B cell (primary cell): ENCODE data around the gene TRPT1. TPM values are rescaled to one million over a fixed set of nuclear protein-coding genes. Genes with fewer than 3 reads are reported as not detected.

Source experiments
- ATAC-seq: fragments of 200-7000 bp; cut with Tn5 transposase; one replicate; pipeline ENCODE4 v1.10.0; 2021; ENCODE audit warnings: low read depth, mild to moderate bottlenecking, moderate number of reproducible peaks, moderate library complexity
- CTCF ChIA-PET: fragments of 350-600 bp; sonication (Branson Sonifier 250); formaldehyde crosslinking; loops from one replicate; lab custom pipeline; 2021; ENCODE audit warnings: antibody characterized with exemption, inconsistent platforms; lab: Charles Lee
- POLR2A ChIA-PET: fragments of 350-600 bp; sonication (Branson Sonifier 250); formaldehyde crosslinking; loops from one replicate; lab custom pipeline; 2021; ENCODE audit warnings: antibody characterized with exemption; lab: Charles Lee
- DNase-seq: peaks from one replicate; pipeline ENCODE4 v3.0.0; 2013
- H2AFZ ChIP-seq: 2 replicates; pipeline ENCODE4 v1.6.1; 2012; ENCODE audit warnings: mild to moderate bottlenecking, low read depth, low read length; ENCODE audit not compliant: insufficient read depth, poor library complexity, severe bottlenecking
- H3K27ac ChIP-seq, 2 donors: 1 replicate in 1 of 2; 2 replicates in 1 of 2; pipeline ENCODE4 v1.5.1; 2012 to 2013; ENCODE audit warnings: low read length in 2 of 2, mild to moderate bottlenecking in 2 of 2, moderate library complexity in 1 of 2
- H3K27me3 ChIP-seq, 4 experiments: fragments of 200-600 bp in 1 of 4; sonication (generic) in 1 of 4; replicated peaks in 1 of 4; 1 replicate in 2 of 4; 2 replicates in 2 of 4; pipeline versions ENCODE4 v1.6.1 to v1.7.0; 2013 to 2016; ENCODE audit warnings: low read length in 3 of 4, mild to moderate bottlenecking in 2 of 4, mixed read lengths in 1 of 4, moderate library complexity in 1 of 4; ENCODE audit not compliant: insufficient read depth in 4 of 4, control insufficient read depth in 3 of 4; ENCODE audit errors: control extremely low read depth in 1 of 4
- H3K36me3 ChIP-seq, 2 experiments: replicated peaks in 1 of 2; 1 replicate in 1 of 2; 2 replicates in 1 of 2; pipeline versions ENCODE4 v1.6.1 to v1.7.1; 2013; ENCODE audit warnings: low read length in 1 of 2; ENCODE audit not compliant: insufficient read depth in 2 of 2, control insufficient read depth in 1 of 2; ENCODE audit errors: control extremely low read depth in 1 of 2, extremely low read depth in 1 of 2
- H3K4me1 ChIP-seq, 2 donors: fragments of 200-600 bp in 1 of 2; sonication (generic) in 1 of 2; 1 replicate in 1 of 2; 2 replicates in 1 of 2; pipeline versions ENCODE4 v1.5.1 to v1.6.1; 2013 to 2017; ENCODE audit warnings: low read length in 2 of 2; ENCODE audit not compliant: control insufficient read depth in 2 of 2, insufficient read depth in 2 of 2
- H3K4me2 ChIP-seq: replicated peaks from 2 replicates; pipeline ENCODE3; 2012; ENCODE audit warnings: mild to moderate bottlenecking, low read depth, low read length; ENCODE audit not compliant: poor library complexity, severe bottlenecking
- H3K4me3 ChIP-seq, 5 experiments: fragments of 200-600 bp in 1 of 5; sonication (generic) in 1 of 5; 1 replicate in 3 of 5; 2 replicates in 2 of 5; pipeline versions ENCODE4 v1.5.1 to v1.7.0; 2011 to 2016; ENCODE audit warnings: low read length in 4 of 5, mild to moderate bottlenecking in 4 of 5, low read depth in 2 of 5, control low read depth in 1 of 5, moderate library complexity in 1 of 5; ENCODE audit not compliant: insufficient read depth in 1 of 5; ENCODE audit errors: control extremely low read depth in 1 of 5, extremely low read depth in 1 of 5
- H3K79me2 ChIP-seq: fragments of 200-600 bp; sonication (generic); one replicate; pipeline ENCODE4 v1.6.0; 2016; ENCODE audit warnings: low read length; ENCODE audit not compliant: control insufficient read depth, insufficient read depth
- H3K9ac ChIP-seq: fragments of 200-600 bp; sonication (generic); 2 replicates; pipeline ENCODE4 v1.6.1; 2017; ENCODE audit warnings: mild to moderate bottlenecking, low read length, moderate library complexity
- H3K9me3 ChIP-seq, 3 donors: one replicate each; pipeline versions ENCODE4 v1.6.1 to v1.7.1; 2013; ENCODE audit warnings: low read length in 2 of 3; ENCODE audit not compliant: control insufficient read depth in 2 of 3, insufficient read depth in 1 of 3; ENCODE audit errors: control extremely low read depth in 1 of 3
- H4K20me1 ChIP-seq: 2 replicates; pipeline ENCODE4 v1.6.0; 2012; ENCODE audit warnings: mild to moderate bottlenecking, low read length; ENCODE audit not compliant: insufficient read depth, control insufficient read depth, poor library complexity, severe bottlenecking
- H3K27ac Mint-ChIP-seq: one replicate; pipeline ENCODE4 v1.8.0; 2021; ENCODE audit warnings: mixed read lengths
- H3K27me3 Mint-ChIP-seq: one replicate; pipeline ENCODE4 v1.8.0; 2021; ENCODE audit warnings: mixed read lengths
- H3K4me1 Mint-ChIP-seq: one replicate; pipeline ENCODE4 v1.8.0; 2021; ENCODE audit warnings: mixed read lengths
- H3K4me3 Mint-ChIP-seq: one replicate; pipeline ENCODE4 v1.8.0; 2021; ENCODE audit warnings: mixed read lengths
- H3K9me3 Mint-ChIP-seq: one replicate; pipeline ENCODE4 v1.8.0; 2022; ENCODE audit warnings: mixed read lengths; ENCODE audit not compliant: insufficient read depth
- EZH2 ChIP-seq: IDR thresholded peaks from 2 replicates; pipeline ENCODE4 v1.6.1; 2012; ENCODE audit warnings: borderline replicate concordance, low read depth, mild to moderate bottlenecking, moderate library complexity, low read length; ENCODE audit not compliant: insufficient read depth, poor library complexity, severe bottlenecking
- WGBS: methylation state at CpG from one replicate; pipeline ENCODE4 v1.1.5; 2013; ENCODE audit warnings: missing lambda C conversion rate; ENCODE audit not compliant: insufficient coverage; 5-methylcytosine and 5-hydroxymethylcytosine counted together
- intact Hi-C: fragments of 100-400 bp; cut with micrococcal nuclease; formaldehyde crosslinking; loops from one replicate; pipeline ENCODE4 v1.10.0; 2022
- polyA plus RNA-seq: library from polyadenylated mRNA; depleted of rRNA; stranded (reverse); fragments of >200 nt; gene quantifications from 2 replicates; pipeline ENCODE4 v1.2.3, GENCODE V29; 2012
- total RNA-seq, 2 donors: library from RNA; stranded (reverse); fragments of 120-200 nt in 1 of 2; gene quantifications; 1 replicate in 1 of 2; 2 replicates in 1 of 2; pipeline versions ENCODE4 v1.2.3 to v1.2.4, GENCODE V29; 2013 to 2022
- TF ChIP-seq, protein P1 (sequence below): fragments of 200-600 bp; IDR thresholded peaks from one replicate; pipeline ENCODE4 v1.8.0; 2022; ENCODE audit warnings: antibody characterized with exemption, mild to moderate bottlenecking

TRPT1 gene
- total and polyA plus RNA-seq, 2 donors (not counting 1 experiment from before 2014, with no cell fraction given), result 59.6 to 145 TPM

- no peaks in the 10 kb centered on the region for H4K20me1 ChIP-seq
- Mint-ChIP-seq H3K4me3 (no peak overlapping the region), H3K27me3 (no peaks in the 10 kb centered on the region), H3K27ac (no peak overlapping the region), H3K4me1 (peaks cover 29% of the 10 kb centered on the region), H3K9me3 (no peaks in the 10 kb centered on the region)
- intact Hi-C loops, result no loop called here
- ATAC-seq (no peak), DNase-seq (no peak)
- POLR2A ChIA-PET, result no interaction called here
- H3K36me3 ChIP-seq, result peaks cover 0 to 2% of the 10 kb centered on the region in 2 experiments
- H2AFZ ChIP-seq, result no peak overlapping the region
- no peaks in the 10 kb centered on the region for H3K27me3 ChIP-seq
- H3K4me1 ChIP-seq, result peaks cover 12 to 20% of the 10 kb centered on the region in 2 donors
- H3K79me2 ChIP-seq, result peaks cover 38% of the 10 kb centered on the region
- CTCF ChIA-PET, result no interaction called here
- no peak overlapping the region for H3K4me2 ChIP-seq
- no peaks in the 10 kb centered on the region for H3K9me3 ChIP-seq
- H3K9ac ChIP-seq, result no peak overlapping the region
- WGBS, result 97% methylated on average over 12 of the region's 12 CpGs
- TF ChIP-seq, protein P1, sequence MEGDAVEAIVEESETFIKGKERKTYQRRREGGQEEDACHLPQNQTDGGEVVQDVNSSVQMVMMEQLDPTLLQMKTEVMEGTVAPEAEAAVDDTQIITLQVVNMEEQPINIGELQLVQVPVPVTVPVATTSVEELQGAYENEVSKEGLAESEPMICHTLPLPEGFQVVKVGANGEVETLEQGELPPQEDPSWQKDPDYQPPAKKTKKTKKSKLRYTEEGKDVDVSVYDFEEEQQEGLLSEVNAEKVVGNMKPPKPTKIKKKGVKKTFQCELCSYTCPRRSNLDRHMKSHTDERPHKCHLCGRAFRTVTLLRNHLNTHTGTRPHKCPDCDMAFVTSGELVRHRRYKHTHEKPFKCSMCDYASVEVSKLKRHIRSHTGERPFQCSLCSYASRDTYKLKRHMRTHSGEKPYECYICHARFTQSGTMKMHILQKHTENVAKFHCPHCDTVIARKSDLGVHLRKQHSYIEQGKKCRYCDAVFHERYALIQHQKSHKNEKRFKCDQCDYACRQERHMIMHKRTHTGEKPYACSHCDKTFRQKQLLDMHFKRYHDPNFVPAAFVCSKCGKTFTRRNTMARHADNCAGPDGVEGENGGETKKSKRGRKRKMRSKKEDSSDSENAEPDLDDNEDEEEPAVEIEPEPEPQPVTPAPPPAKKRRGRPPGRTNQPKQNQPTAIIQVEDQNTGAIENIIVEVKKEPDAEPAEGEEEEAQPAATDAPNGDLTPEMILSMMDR, result no peak
- TF ChIP-seq EZH2, result no peak
- H3K27ac ChIP-seq, result no peak overlapping the region
- H3K4me3 ChIP-seq, result no peak overlapping the region
These were observed 46.9 kb downstream of the TRPT1 start for GRCh38 chr11:64178951-64179639.

DNA sequence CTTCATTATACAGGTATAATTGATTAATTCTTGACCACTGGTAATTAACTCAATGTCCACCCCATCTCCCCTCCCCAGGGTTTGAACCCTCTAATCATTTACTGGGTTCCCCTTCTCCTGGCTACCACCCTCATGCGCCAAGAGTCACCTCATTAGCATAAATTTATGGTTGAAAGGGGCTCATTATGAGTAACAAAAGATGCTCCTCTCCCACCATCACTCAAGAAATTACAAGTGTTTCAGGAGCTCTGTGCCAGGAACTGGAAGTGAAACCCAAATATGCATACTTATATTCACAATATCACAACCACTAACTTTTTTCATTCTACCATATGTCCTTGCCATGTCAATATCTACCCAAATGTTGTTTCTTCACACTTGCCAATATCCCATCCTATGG is 47.8 kb downstream of the TRPT1 start:
- H3K4me3 Mint-ChIP-seq, result no peak overlapping the region
- no CpG with 5 or more reads among the region's 1 CpG for WGBS

More for the DNA sequence above, 47.8 kb downstream of the TRPT1 start:
- ATAC-seq, result no peak
- H3K9ac ChIP-seq, result no peak overlapping the region
- TF ChIP-seq, protein P1, result no peak
- TF ChIP-seq EZH2, result no peak
- no peak overlapping the region for H2AFZ ChIP-seq
- Mint-ChIP-seq H3K9me3 (no peaks in the 10 kb centered on the region), H3K4me1 (peaks cover 23% of the 10 kb centered on the region), H3K27ac (no peak overlapping the region), H3K27me3 (no peaks in the 10 kb centered on the region)
- ChIA-PET POLR2A (no interaction called here), CTCF (interaction anchor here (0.7 kb wide), 1 partner anchor 25 kb away, joined by 3 read pairs; no protein-coding TSS in a partner anchor)
- intact Hi-C loops, result no loop called here
- DNase-seq, result no peak
- H3K36me3 ChIP-seq, result peaks cover 0 to 2% of the 10 kb centered on the region in 2 experiments
- H4K20me1 ChIP-seq, result no peaks in the 10 kb centered on the region
- no peaks in the 10 kb centered on the region for H3K27me3 ChIP-seq
- H3K4me2 ChIP-seq, result no peak overlapping the region
- peaks cover 12 to 17% of the 10 kb centered on the region in 2 donors for H3K4me1 ChIP-seq
- H3K27ac ChIP-seq, result no peak overlapping the region
- H3K4me3 ChIP-seq, result no peak overlapping the region
- H3K79me2 ChIP-seq, result peaks cover 33% of the 10 kb centered on the region
- peaks cover 0 to 4% (median 0%) of the 10 kb centered on the region in 3 donors for H3K9me3 ChIP-seq
